ENCODE measurements around the gene ZBTB42.
A peak's percentile ranks its signal among the peaks of the same experiment; 100 is the strongest.

The ZBTB42 gene

DNA sequence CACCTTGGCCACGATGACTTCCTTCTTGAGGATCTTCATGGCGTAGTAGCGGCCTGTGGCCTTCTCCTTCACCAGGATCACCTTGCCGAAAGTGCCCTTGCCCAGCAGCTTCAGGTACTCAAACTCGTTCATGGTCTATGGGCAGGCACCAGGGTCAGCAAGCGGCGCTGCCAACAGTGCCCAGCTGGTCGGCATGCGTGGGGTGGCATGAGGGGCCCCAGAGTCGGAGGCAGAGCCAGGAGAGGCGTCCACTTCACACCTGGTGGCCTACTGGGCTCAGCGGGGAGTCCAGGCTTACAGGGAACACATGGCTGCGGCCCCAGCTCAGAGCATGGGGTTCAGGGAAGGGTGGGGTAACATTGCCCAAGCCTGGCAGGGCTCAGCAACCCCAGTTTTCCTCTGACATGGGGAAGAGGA lies 25.8 kb upstream of the ZBTB42 start:
- DNase-seq (ENCODE audit: low spot score in 2 of 2): no peak
- peaks cover 54% of the 10 kb centered on the region for H3K36me3 Mint-ChIP-seq
- ATAC-seq: no peak
- H3K4me3 Mint-ChIP-seq: no peak overlapping the region
- no peaks in the 10 kb centered on the region for H3K9me3 Mint-ChIP-seq
- H3K27ac Mint-ChIP-seq: peak overlapping the region; percentile 20
- H3K4me1 Mint-ChIP-seq: no peaks in the 10 kb centered on the region

DNA sequence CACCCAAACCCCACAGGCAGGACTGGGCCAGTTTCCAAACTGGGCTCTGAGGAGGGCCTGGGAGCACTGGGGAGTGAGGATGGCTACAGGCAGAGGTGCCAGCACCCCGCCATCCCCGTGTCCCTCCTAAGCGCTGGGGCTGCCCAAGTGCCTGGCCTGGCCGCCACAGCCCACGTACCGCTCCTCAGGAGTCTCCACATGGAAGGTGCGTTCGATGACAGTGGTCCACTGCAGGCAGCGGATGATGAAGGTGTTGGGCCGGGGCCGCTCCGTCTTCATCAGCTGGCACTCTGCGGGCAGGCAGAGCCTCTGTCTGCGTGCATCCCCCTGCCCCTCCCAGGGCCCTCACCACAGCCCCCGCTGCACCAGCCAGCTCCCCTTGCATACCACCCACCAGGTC lies 24.4 kb upstream of the ZBTB42 start:
- ATAC-seq: no peak
- Mint-ChIP-seq H3K4me3 (no peak overlapping the region), H3K4me1 (no peaks in the 10 kb centered on the region), H3K9me3 (no peaks in the 10 kb centered on the region), H3K27ac (peak overlapping the region; percentile 52), H3K36me3 (peaks cover 45% of the 10 kb centered on the region)
- DNase-seq (ENCODE audit: low spot score in 2 of 2): no peak

DNA sequence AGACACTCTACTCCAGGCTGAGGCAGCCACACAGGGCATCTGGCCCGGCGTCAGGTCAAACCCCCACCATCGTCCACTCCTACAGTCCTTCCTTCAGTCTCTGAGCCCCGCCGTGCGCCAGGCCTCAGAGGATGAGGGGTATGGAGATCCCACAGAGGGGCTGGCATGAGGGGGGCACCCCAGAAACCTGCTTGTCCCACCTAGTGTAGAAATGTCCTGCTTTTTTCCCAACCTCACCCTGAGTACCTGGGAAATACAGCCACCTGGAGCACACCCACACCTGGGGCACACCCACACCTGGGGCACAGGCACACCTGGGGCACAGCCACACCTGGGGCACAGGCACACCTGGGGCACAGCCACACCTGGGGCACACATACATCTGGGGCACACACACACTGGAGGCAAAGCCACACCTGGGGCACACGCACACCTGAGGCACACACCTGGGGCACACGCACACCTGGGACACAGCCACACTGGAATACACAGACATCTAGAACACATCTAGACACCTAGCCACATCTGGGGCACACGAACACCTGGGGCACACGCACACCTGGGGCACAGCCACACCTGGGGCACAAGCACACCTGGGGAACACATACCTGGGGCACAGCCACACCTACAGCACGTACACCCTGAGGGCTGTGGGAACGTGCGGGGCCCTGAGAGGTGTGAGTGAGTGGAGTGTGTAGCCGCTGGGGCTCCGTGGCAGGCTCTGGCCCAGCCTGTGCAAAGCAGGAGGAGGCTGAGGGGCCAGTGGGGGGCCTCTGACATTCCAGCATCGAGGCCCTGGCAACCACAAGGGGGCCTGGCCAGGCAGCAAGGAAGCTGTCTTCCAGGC lies 23.7 kb upstream of the ZBTB42 start:
- H3K36me3 Mint-ChIP-seq: peaks cover 38% of the 10 kb centered on the region
- H3K4me1 Mint-ChIP-seq: no peaks in the 10 kb centered on the region
- ATAC-seq (no peak), DNase-seq (ENCODE audit: low spot score in 2 of 2) (no peak)
- H3K27ac Mint-ChIP-seq: peak overlapping the region; percentile 52
- no peaks in the 10 kb centered on the region for H3K9me3 Mint-ChIP-seq
- no peak overlapping the region for H3K4me3 Mint-ChIP-seq

DNA sequence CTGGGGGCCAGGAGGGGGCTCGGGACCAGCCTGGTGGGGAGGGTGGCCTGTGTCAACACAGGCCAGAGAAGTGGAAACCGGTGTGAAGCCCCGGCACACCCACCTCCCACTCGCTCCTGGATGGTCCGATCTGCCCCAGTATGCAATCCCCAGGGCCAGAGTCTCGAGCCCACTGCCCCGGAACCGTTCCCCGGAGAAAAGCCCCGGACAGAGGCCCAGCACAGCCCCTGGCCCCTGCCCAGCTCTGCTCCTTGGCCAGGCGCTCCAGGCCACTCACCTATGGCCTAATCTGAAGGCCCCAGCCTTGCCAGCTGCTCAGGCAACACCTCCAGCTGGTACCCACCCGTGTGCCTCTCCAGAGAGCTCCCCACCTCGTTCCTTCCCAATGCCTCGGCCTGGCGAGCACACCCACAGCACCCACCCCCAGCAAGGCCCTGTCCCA lies 23.1 kb upstream of the ZBTB42 start:
- no peak overlapping the region for H3K4me3 Mint-ChIP-seq
- DNase-seq (ENCODE audit: low spot score in 2 of 2): no peak
- H3K4me1 Mint-ChIP-seq: no peaks in the 10 kb centered on the region
- no peak for ATAC-seq
- H3K36me3 Mint-ChIP-seq: peaks cover 35% of the 10 kb centered on the region
- no peaks in the 10 kb centered on the region for H3K9me3 Mint-ChIP-seq
- H3K27ac Mint-ChIP-seq: peak overlapping the region; percentile 37

DNA sequence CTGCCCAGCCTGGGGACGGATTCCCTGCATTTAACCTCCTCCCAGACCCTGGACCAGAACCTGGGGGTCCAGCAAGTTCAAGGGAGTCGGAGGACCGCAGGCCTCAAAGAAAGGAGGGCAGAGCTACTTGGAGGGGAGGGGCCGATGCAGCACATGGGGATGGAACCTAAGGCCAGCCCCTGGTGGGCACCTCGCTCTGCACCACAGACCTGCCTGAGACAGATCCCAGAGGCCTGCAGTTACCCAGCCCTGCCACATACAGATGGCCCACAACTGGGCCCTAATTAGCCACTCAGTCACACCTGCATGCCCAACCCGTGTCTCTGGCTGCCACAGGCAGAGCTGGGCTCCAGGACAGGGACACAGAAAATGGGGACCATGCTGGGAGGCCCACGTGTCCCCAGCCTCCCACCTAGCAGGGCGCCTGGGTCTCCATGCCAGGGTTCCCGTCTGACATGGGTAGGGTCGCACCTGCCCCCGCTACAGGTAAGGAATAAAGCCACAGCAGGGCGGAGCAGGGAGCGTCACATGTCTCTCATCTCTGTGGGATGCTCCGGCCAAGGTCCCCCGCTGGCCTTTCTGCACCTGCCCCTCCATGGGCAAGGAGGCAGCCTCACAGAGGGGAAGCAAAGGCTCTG lies 22.1 kb upstream of the ZBTB42 start:
- DNase-seq (ENCODE audit: low spot score in 2 of 2) (no peak), ATAC-seq (no peak)
- Mint-ChIP-seq H3K9me3 (no peaks in the 10 kb centered on the region), H3K27ac (peak overlapping the region; percentile 37), H3K36me3 (peaks cover 25% of the 10 kb centered on the region), H3K4me1 (no peaks in the 10 kb centered on the region), H3K4me3 (no peak overlapping the region)

DNA sequence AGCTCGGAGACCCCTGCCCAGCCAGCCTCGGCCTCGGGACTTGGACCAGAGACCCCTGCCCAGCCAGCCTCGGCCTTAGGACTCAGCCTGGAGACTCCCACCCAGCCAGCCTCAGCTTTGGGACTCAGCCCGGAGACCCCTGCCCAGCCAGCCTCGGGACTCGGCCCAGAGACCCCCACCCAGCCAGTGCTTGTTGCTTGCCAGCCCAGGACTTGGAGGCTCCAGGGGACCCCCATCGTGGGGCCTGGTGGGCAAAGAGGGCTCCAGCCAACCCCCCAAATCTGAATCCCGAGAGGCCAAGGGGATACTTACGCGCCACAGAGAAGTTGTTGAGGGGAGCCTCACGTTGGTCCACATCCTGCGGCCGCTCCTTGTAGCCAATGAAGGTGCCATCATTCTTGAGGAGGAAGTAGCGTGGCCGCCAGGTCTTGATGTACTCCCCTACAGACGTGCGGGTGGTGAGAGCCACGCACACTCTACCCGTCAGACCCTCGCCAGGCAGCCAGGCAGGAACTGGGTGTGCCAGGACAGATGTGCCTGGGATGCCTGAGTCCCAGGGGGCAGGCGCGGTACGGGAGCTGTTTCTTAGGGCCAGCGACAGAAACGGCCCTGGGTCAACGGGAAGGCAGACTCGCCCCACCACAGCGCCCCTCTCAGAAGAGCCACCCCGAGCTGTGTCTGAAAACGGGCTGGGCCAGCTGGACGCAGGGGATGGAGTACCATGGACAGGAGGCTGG lies 21.0 kb upstream of the ZBTB42 start:
- no peaks in the 10 kb centered on the region for H3K9me3 Mint-ChIP-seq
- DNase-seq (ENCODE audit: low spot score in 2 of 2) (no peak), ATAC-seq (no peak)
- no peak overlapping the region for H3K4me3 Mint-ChIP-seq
- H3K4me1 Mint-ChIP-seq: no peaks in the 10 kb centered on the region
- no peak overlapping the region for H3K27ac Mint-ChIP-seq
- peaks cover 14% of the 10 kb centered on the region for H3K36me3 Mint-ChIP-seq

DNA sequence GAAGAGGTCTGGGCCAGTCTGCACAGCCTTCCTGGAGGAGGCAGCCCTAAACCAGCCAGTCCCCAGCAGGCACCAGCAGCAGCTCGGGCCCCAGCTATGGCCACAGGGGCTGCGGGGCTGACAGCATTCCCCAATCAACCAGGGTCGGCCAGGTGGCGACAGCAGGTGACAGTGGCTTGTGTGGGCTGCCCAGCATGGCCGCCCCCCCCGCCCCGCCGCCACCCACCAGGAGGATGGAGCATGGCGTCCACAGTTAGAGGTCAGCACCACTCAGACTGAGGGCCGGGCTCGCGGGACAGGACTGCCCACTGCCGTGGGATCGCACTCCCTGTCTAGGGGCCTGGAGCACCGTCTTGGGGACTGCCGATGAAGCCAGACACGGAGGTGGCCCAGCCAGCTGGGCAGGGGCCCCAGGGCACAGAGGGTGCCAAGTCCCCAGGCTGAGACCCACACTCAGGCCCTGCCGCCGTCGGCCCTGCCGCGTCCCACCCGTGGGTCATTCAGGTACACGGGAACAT lies 20.3 kb upstream of the ZBTB42 start:
- DNase-seq (ENCODE audit: low spot score in 2 of 2) (no peak), ATAC-seq (no peak)
- no peak overlapping the region for H3K4me3 Mint-ChIP-seq
- H3K9me3 Mint-ChIP-seq: no peaks in the 10 kb centered on the region
- no peak overlapping the region for H3K27ac Mint-ChIP-seq
- no peaks in the 10 kb centered on the region for H3K4me1 Mint-ChIP-seq
- H3K36me3 Mint-ChIP-seq: peaks cover 11% of the 10 kb centered on the region

DNA sequence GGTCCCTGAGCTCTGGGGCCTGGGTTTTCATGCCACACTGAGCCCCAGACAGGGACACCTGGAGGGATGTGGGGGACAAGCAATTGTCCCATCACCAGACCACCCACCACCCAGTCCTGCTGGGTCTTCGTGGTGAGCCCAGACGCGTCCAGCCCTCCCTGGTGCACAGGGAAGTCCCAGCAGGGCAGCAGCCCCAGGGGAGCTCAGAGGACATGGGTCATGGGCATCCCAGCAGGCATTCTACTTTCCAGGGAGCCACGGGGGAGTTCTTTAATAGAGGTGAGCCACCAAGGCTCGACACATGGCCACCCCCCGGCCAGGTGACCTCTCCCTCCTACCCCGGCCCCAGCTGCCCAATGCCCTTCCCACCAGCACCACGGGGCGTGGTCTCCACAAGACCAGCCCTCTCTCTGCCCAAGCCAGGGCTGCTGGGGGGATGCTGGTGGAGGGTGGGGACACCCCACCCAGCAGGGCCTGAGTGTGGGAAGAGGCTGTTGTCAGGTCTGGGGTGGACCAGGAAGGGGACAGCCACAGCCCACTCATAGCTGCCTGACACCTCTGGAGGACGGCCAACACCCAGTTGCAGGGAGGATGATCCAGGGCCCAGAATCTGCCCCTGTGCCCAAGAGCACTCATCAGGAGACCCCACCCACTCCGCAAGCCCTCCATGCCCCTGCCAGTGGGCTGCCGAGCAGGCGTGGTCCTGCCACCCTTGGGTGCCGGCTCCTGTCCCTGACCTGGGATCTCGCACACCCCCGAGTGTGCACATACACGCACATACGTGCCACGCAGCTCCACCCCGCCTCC lies 19.4 kb upstream of the ZBTB42 start:
- H3K36me3 Mint-ChIP-seq: peaks cover 8% of the 10 kb centered on the region
- ATAC-seq (no peak), DNase-seq (ENCODE audit: low spot score in 2 of 2) (no peak)
- H3K9me3 Mint-ChIP-seq: no peaks in the 10 kb centered on the region
- no peak overlapping the region for H3K27ac Mint-ChIP-seq
- no peak overlapping the region for H3K4me3 Mint-ChIP-seq
- peaks cover 5% of the 10 kb centered on the region for H3K4me1 Mint-ChIP-seq

DNA sequence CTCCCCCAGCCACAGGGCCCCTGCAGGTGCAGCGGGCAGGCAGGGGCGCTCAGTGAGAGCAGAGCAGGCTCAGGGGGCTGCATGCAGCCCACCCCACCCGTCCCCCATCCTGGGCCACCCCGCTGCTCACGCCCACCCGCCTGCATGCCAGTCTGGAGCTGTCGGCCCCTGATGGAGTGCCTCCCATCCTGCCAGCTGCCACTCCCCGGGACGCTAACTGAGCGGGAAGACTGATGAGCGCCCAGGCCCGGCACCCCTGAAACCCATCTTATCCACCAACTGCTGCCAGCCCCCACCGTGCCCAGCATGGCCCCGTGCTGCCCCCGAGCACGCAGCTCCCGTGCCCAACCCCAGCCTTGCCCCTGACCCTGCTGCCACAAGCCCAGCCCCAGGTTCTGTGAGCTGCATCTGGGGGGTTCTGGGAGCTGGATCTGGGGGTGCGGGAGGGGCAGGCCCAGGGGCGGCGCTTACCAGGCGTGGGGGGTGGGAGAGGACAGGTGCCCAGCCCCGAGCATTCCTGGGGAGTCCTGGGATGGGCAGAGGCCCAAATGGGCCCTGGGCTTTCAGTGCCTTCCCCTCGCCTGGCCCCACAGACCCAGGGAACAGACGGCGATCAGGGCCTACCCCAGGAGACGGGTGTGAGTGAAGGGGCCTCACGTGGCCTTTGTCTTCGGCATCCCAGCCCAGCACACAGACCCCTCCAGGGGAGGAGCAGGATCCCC lies 18.7 kb upstream of the ZBTB42 start:
- H3K9me3 Mint-ChIP-seq: no peaks in the 10 kb centered on the region
- H3K4me3 Mint-ChIP-seq: no peak overlapping the region
- peaks cover 12% of the 10 kb centered on the region for H3K4me1 Mint-ChIP-seq
- peak overlapping the region; percentile 58 for H3K27ac Mint-ChIP-seq
- H3K36me3 Mint-ChIP-seq: peaks cover 15% of the 10 kb centered on the region
- DNase-seq (ENCODE audit: low spot score in 2 of 2) (no peak), ATAC-seq (no peak)

DNA sequence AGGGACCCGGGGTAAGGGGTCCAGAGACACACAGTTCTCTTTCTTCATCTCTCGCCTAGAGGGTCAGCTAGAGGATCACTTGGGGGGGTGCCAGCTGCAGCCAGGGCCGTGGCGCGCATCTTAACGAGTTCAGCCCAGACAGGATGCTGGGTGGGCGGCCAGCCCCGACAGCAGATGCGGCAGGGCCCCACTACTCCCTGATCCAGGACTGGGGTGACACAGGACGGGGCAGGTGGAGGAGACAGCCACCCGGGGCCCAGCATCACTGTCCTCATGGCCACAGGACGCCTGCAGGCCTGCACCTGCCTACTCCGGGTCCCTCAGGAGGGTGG lies 18.1 kb upstream of the ZBTB42 start:
- H3K27ac Mint-ChIP-seq: peak overlapping the region; percentile 58
- ATAC-seq (no peak), DNase-seq (ENCODE audit: low spot score in 2 of 2) (no peak)
- no peak overlapping the region for H3K4me3 Mint-ChIP-seq
- H3K4me1 Mint-ChIP-seq: peaks cover 13% of the 10 kb centered on the region
- H3K36me3 Mint-ChIP-seq: peaks cover 15% of the 10 kb centered on the region
- H3K9me3 Mint-ChIP-seq: no peaks in the 10 kb centered on the region

DNA sequence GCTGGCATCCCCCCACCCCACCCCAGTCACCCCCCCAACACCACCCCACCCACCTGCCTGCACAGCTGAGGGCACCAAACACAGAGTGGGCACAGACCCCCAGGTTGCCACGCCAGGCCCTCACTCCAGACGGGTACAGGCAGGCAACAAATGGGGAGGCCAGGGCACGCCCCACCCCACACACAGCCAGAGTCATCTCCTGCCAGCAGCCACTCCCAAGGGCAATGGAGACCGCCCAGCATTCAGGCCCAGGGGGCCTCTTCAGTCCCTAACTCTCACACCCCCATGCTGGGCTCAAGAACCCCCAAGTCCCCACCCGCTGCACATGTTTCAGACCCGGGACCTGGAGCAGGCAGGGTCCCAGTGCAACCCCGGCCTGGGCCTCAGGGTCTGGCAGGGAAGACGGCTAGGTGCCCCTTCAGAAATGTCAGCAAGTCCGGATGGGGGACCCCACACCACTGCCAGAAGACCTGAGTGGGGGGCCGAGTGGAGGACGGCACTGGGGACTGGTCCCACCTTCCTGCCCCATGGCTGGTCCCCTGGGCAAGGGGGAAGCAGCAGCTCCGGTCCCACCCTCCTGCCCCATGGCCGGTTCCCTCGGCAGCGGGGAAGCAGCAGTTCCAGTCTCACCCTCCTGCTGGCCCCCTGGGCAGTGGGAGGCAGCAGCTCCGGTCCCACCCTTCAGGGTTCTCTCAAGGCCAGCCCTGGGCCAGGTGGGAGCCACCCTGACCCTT lies 17.2 kb upstream of the ZBTB42 start:
- DNase-seq (ENCODE audit: low spot score in 2 of 2) (no peak), ATAC-seq (no peak)
- H3K4me3 Mint-ChIP-seq: no peak overlapping the region
- peaks cover 21% of the 10 kb centered on the region for H3K4me1 Mint-ChIP-seq
- H3K27ac Mint-ChIP-seq: peak overlapping the region; percentile 67
- peaks cover 15% of the 10 kb centered on the region for H3K36me3 Mint-ChIP-seq
- H3K9me3 Mint-ChIP-seq: no peaks in the 10 kb centered on the region

DNA sequence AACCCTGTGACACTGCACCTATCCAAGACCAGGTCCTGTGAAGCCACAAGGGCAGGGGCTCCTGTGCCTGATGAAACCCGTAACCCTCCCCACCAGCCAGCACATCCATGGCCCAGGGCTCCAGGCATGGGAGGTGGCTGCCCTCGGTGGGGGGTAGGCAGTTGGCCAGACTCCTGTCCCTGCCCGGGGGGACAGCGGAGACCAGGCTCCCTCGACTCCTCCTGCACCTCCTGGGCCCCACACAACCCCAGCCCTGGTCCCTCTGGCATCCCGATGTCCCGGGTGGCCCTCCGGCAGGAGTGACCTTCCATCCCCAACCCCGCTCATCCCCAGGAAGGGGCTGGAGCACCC lies 16.7 kb upstream of the ZBTB42 start:
- no peak for ATAC-seq
- peak overlapping the region; percentile 67 for H3K27ac Mint-ChIP-seq

DNA sequence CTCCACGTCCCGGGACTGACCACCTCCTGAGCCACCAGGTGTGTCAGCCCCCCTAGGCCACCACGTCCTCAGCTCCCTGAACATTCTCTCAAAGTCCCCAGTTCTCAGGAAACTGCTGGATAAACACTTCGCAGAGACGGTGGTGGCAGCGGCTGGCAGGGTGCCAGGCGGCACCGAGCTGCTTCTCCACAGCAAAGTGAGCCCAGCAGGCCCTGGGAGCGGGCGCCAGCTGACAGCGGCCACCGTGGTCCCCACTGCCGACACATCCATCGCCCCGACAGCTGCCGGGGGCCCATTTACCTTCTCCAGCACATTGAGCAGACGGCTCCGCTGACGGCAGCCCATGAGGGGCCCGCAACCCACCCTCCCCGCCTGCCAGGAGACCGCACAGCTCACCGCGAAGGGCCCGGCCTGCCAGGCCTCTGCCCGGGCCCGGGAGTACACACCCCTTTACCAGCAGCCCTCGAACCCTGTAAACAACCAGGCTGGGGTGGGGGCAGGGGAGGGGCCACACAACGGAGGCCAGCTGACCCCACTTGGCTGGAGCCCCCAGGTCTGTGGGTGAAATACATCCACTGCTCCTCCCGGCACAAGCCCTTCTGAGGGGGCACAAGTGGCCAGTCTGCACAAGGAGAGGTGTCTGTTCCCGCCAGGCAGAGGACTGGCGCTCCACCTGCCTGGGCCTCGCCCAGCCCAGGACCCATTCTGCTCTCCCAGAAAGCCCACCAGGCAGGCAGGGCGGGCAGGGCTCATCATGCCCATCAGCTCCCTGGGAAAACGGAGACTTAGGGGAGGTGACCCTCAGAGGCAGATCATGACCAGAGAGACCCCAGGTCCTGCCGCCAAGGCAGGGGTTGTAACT lies 15.8 kb upstream of the ZBTB42 start:
- ATAC-seq (no peak), DNase-seq (ENCODE audit: low spot score in 2 of 2) (no peak)
- peak overlapping the region; percentile 81 for H3K27ac Mint-ChIP-seq
- H3K36me3 Mint-ChIP-seq: peaks cover 14% of the 10 kb centered on the region
- H3K4me1 Mint-ChIP-seq: peaks cover 21% of the 10 kb centered on the region
- no peak overlapping the region for H3K4me3 Mint-ChIP-seq
- H3K9me3 Mint-ChIP-seq: no peaks in the 10 kb centered on the region

More for the DNA sequence above, 16.7 kb upstream of the ZBTB42 start:
- H3K36me3 Mint-ChIP-seq: peaks cover 15% of the 10 kb centered on the region
- H3K4me1 Mint-ChIP-seq: peaks cover 21% of the 10 kb centered on the region
- H3K9me3 Mint-ChIP-seq: no peaks in the 10 kb centered on the region
- DNase-seq (ENCODE audit: low spot score in 2 of 2): no peak
- H3K4me3 Mint-ChIP-seq: no peak overlapping the region
